ENCODE results near the gene ANP32E.
"Not testable (repeated sequence)": the region's sequence is repeated elsewhere in the genome, so short reads cannot be mapped to it uniquely, and the experiment has no call there.

Gene ANP32E

DNA sequence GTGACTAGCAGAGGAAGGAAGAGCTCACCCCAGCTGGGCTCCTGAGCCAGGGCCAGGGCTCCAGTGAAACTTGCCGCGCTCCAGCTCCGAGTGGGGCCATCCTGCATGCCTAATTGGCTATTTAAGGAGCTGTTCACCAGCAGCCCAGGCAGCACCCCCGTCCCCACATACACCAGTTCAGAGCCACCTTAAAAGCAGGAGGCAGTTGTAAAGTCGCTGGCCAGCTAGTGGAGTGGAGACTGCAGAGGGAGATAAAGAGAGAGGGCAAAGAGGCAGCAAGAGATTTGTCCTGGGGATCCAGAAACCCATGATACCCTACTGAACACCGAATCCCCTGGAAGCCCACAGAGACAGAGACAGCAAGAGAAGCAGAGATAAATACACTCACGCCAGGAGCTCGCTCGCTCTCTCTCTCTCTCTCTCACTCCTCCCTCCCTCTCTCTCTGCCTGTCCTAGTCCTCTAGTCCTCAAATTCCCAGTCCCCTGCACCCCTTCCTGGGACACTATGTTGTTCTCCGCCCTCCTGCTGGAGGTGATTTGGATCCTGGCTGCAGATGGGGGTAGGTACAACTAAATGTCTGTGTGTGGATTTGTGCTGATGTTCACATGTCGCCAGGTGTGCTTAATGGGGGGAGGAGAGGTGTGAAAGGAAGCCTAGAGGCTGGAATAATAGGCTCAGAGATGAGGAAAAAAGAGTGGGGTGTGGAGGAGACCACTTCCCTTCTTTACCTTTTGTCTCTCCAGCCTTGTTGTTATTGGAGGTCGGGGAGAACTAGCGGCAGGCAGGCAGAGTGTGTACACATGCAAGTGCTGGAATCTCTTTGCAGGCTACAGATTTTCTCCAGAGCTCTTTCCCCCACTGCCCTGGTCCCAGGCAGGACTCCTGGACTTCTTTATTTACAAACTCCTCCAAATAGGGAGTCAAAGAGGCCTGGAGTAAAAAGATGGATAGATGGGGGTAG lies 22.0 kb upstream of the ANP32E start, which contains the start of gene CA14:
Gene CA14, plus strand, starts transcription at position 151 of the 962 bp plus-strand sequence. Its CDS starts 355 bp downstream, at position 506.
- no peak for DNase-seq (ENCODE audit: low spot score)
- TF ChIP-seq, protein P1, sequence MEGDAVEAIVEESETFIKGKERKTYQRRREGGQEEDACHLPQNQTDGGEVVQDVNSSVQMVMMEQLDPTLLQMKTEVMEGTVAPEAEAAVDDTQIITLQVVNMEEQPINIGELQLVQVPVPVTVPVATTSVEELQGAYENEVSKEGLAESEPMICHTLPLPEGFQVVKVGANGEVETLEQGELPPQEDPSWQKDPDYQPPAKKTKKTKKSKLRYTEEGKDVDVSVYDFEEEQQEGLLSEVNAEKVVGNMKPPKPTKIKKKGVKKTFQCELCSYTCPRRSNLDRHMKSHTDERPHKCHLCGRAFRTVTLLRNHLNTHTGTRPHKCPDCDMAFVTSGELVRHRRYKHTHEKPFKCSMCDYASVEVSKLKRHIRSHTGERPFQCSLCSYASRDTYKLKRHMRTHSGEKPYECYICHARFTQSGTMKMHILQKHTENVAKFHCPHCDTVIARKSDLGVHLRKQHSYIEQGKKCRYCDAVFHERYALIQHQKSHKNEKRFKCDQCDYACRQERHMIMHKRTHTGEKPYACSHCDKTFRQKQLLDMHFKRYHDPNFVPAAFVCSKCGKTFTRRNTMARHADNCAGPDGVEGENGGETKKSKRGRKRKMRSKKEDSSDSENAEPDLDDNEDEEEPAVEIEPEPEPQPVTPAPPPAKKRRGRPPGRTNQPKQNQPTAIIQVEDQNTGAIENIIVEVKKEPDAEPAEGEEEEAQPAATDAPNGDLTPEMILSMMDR (IDR thresholded peaks at IDR 0.05; ENCODE audit: borderline replicate concordance, control extremely low read depth, extremely low read depth, insufficient read depth, missing control alignments) = no peak
- in situ Hi-C loops (cut with MboI; ENCODE audit: low sequenced_read_pairs, unreplicated experiment) = no loop called here

- in situ Hi-C loops (cut with MboI; ENCODE audit: low sequenced_read_pairs, unreplicated experiment) = no loop called here
- DNase-seq (ENCODE audit: low spot score) = no peak
- TF ChIP-seq, protein P1 (IDR thresholded peaks at IDR 0.05; ENCODE audit: borderline replicate concordance, control extremely low read depth, extremely low read depth, insufficient read depth, missing control alignments) = no peak
Observed at GRCh38 chr1:150256554-150257341, 20.8 kb upstream of the ANP32E start.

DNA sequence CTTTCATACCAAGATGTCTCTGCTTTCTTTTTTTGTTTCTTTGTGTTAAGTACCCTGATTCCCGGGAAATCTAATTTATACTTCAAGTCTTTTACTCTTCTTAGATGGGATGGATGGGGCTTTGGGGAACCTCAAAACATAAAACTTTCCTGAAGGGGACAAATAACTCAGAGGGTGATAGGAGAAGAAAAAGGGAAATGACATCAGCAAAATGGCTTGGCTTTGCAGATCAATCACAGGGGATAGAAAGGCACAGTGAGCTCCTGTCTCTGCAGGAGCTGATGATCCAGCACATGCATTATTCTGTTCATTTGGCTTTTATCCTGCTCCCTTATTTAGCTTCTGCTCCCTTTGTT lies 20.3 kb upstream of the ANP32E start:
- DNase-seq (ENCODE audit: low spot score) = no peak
- TF ChIP-seq, protein P1 (IDR thresholded peaks at IDR 0.05; ENCODE audit: borderline replicate concordance, control extremely low read depth, extremely low read depth, insufficient read depth, missing control alignments) = no peak
- in situ Hi-C loops (cut with MboI; ENCODE audit: low sequenced_read_pairs, unreplicated experiment) = no loop called here

- TF ChIP-seq, protein P1 (IDR thresholded peaks at IDR 0.05; ENCODE audit: borderline replicate concordance, control extremely low read depth, extremely low read depth, insufficient read depth, missing control alignments) = no peak
- in situ Hi-C loops (cut with MboI; ENCODE audit: low sequenced_read_pairs, unreplicated experiment) = no loop called here
- no peak for DNase-seq (ENCODE audit: low spot score)
Observed at GRCh38 chr1:150249936-150250335, 14.0 kb upstream of the ANP32E start.

GRCh38 chr1:150243003-150243402 lies 7.1 kb upstream of the ANP32E start:
- TF ChIP-seq, protein P1 (IDR thresholded peaks at IDR 0.05; ENCODE audit: borderline replicate concordance, control extremely low read depth, extremely low read depth, insufficient read depth, missing control alignments) = no peak
- DNase-seq (ENCODE audit: low spot score) = no peak
- in situ Hi-C loops (cut with MboI; ENCODE audit: low sequenced_read_pairs, unreplicated experiment) = no loop called here

DNA sequence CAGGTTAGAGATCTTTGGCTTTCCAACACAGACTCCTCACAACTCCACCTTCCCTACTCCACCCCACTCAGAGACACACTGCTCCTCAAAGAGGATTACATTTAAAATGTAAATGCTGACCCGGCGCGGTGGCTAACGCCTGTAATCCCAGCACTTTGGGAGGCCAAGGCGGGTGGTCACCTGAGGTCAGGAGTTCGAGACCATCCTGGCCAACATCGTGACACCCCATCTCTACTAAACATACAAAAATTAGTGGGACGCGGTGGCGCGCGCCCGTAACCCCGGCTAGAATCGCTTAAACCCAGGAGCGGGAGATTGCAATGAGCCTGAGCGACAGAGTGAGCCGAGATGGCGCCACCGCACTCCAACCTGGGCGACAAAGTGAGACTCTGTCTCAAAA lies 1.8 kb upstream of the ANP32E start:
- DNase-seq (ENCODE audit: low spot score) = no peak
- TF ChIP-seq, protein P1 (IDR thresholded peaks at IDR 0.05; ENCODE audit: borderline replicate concordance, control extremely low read depth, extremely low read depth, insufficient read depth, missing control alignments) = no peak
- in situ Hi-C loops (cut with MboI; ENCODE audit: low sequenced_read_pairs, unreplicated experiment) = no loop called here

DNA sequence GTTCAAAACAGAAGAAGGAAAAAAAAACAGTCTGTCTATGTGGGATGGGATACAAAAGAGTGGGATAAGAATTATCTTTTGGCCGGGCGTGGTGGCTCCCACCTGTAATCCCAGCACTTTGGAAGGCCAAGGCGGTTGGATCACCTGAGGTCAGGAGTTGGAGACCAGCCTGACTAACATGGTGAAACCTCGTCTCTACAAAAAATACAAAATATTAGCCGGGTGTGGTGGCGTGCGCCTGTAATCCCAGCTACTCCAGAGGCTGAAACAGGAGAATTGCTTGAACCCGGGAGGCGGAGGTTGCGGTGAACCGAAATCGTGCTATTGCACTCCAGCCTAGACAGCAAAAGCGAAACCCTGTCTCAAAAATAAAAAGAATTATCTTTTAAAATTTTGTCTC lies 1.3 kb upstream of the ANP32E start:
- in situ Hi-C loops (cut with MboI; ENCODE audit: low sequenced_read_pairs, unreplicated experiment); DNase-seq (ENCODE audit: low spot score): not testable (repeated sequence)

Measured in GM13976 (cell line).